ENCODE measurements around the gene DPH3.

DPH3 gene

DNA sequence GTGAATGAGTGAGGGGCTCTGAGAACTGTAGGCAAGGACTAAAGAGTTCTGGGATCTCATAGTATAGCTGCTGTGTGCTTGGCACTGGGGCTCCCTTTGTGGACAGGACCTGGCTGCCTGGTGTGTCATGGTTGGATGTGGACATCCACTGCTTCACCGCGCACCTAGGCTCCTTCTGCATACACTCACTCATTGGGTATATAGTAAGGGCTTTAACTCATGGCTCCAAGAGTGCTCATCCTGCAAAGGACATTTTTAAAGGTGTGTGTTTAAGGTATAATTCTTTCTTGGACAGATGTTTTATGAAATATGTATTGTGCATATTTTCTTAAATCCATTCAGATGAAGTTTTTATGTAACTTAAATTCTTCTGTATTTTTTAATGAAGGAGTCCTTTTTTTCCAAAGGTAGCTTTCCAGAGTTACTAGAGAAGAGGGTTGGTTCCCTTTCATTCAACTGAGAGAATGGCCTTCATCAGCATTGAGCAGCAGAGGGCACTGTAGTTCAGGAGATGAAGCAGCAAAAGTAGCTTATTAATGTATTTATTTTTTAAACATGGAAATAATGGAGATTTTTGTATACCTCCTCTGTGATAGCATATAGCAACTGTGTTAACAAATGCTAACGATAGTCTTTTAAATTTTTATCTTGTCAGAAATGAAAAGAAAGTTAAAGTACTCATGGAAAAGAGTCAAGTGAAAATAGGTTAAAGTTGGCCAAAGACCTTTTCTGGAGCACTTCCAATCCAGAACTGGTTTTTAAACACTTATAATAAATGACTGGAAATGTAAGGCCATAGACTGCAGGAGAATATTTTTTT, 25.5 kb upstream of the DPH3 start:
- TF ChIP-seq, protein P1, sequence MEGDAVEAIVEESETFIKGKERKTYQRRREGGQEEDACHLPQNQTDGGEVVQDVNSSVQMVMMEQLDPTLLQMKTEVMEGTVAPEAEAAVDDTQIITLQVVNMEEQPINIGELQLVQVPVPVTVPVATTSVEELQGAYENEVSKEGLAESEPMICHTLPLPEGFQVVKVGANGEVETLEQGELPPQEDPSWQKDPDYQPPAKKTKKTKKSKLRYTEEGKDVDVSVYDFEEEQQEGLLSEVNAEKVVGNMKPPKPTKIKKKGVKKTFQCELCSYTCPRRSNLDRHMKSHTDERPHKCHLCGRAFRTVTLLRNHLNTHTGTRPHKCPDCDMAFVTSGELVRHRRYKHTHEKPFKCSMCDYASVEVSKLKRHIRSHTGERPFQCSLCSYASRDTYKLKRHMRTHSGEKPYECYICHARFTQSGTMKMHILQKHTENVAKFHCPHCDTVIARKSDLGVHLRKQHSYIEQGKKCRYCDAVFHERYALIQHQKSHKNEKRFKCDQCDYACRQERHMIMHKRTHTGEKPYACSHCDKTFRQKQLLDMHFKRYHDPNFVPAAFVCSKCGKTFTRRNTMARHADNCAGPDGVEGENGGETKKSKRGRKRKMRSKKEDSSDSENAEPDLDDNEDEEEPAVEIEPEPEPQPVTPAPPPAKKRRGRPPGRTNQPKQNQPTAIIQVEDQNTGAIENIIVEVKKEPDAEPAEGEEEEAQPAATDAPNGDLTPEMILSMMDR (IDR thresholded peaks at IDR 0.05; ENCODE audit: borderline replicate concordance, insufficient read depth, low read depth, low read length) = peak; percentile 54; the same call in 1 of the 2 replicates
- no peak overlapping the region for H3K4me3 ChIP-seq (ENCODE audit: low read depth, low read length)

DNA sequence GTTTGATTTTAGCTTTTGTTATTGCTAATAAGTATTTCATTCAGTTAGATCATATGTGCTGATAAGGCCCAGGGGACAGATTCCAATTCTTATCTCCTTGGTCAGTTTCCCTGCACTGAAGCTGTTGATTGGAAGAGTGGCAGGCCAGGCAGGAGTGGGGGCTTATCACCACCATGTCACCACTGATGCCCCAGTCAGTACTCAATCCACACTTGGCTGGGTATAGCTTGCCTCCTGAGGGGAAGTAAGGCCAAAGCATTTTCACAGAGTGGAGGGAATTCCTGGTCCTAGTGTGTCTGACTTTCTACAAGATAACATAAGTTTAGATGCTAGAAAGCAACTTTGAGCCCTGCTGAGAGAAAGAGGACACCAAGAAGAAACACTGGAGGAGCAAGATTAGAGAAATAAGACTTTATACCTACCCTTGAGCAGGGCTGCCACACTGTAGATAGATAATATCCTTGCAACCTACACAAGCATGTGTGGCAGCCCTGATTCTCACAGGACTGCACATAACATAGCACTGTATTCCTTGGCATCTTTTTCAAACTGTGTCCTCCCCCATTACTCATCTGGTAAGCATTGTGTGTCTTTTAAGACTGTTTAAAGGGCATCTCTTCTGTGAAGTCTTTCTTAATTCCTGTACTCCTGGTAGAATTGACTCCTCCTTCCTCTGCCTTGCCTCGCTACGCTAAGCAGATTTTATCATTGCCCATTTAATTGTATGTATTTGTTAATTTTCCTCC, 24.6 kb upstream of the DPH3 start:
- no peak overlapping the region for H3K4me3 ChIP-seq (ENCODE audit: low read depth, low read length)
- TF ChIP-seq, protein P1 (IDR thresholded peaks at IDR 0.05; ENCODE audit: borderline replicate concordance, insufficient read depth, low read depth, low read length) = no peak

DNA sequence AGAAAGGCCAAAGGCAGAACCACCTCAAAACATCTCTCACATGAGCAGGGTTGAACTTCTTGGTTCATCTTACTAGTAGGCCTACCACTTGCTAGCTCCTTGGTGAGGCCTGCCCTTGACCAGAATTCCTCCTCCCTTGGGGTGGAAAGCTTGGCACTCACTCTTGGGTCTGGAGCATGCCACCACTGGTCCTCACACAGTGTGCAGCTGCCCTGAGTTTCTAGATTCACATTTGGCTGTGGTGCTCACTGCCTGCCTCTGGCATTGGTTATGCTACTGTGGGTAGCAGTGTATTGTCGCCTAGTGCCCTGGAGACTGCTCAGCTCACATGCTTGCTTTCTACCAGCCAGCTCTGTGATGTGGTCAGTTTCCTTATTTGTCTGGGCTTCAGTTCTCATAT, 23.9 kb upstream of the DPH3 start:
- H3K4me3 ChIP-seq (ENCODE audit: low read depth, low read length) = no peak overlapping the region
- TF ChIP-seq, protein P1 (IDR thresholded peaks at IDR 0.05; ENCODE audit: borderline replicate concordance, insufficient read depth, low read depth, low read length) = no peak

DNA sequence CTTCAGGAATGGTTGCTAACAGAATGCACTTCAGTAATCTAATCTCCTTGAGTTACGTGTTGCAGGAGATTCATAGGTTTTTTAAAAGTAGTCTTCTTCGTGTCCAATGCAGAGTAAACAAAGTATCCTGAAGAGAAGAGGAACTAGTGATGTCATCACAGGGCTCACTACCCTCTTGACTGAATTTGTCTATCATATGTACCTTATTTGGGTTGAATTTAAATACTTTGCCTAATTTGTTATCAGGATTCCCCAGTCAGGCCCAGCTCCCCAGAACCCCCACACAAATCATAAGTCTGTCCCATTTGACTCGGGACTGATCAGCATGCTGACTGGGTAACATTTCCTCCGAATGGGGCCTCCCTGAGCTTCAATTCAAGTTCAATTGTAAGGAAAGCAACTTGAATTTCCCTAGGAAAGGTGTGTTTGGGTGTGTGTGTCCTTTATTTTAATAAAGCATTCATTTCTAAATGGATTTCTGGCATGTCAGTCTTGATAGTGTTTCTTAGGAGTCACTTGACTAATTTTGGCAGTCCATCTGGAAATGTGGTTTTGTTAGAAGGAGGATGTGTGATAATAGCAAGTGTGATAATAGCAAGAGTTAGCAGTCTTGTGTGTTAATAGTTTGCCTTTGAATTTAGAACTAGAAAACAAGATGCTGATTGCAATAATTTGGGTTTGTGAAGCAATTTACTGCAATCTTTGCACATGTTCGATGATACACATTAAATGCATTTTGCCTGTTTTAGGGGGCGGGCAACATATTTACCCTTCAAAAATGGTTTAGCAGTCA, 22.2 kb upstream of the DPH3 start:
- TF ChIP-seq, protein P1 (IDR thresholded peaks at IDR 0.05; ENCODE audit: borderline replicate concordance, insufficient read depth, low read depth, low read length) = no peak
- H3K4me3 ChIP-seq (ENCODE audit: low read depth, low read length) = no peak overlapping the region

DNA sequence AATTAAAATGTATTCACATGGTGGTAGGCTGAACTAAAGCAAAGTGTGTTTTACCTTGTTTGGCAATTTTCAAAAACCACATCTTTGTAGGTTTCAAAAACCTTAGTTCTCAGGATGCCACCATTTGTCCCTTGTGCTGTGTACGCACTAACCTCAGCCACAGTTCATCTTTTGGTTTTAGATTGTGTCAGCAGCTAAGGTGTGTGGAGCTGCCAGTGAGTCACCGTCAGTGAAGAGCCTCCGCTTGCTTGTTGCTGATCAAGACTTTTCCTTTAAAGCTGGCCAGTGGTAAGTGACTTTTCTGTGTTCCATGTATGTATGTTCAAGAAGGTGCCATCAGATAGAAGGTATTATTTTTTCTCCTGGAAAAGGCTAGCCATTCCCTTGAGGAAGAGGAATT, 21.4 kb upstream of the DPH3 start:
- H3K4me3 ChIP-seq (ENCODE audit: low read depth, low read length) = no peak overlapping the region
- TF ChIP-seq, protein P1 (IDR thresholded peaks at IDR 0.05; ENCODE audit: borderline replicate concordance, insufficient read depth, low read depth, low read length) = no peak

DNA sequence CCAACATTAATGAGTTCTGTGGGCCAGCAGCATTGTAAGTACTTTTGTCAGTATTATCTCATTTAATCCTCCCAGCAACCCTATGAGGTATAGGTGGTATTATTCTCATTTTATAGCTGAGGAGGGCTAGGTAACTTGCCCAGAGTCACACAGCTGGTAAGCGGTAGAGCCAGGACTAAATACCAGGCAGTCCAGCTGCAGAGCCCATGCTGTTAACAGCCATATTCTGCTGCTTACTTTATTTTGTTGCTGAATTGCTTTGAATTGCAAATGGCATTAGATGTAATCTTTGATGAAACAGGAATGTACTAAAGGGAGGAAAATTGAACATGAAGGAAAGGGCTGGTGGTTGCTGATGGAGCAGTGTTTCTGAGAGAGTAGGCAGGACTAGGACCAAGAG, 19.9 kb upstream of the DPH3 start:
- TF ChIP-seq, protein P1 (IDR thresholded peaks at IDR 0.05; ENCODE audit: borderline replicate concordance, insufficient read depth, low read depth, low read length) = no peak
- H3K4me3 ChIP-seq (ENCODE audit: low read depth, low read length) = no peak overlapping the region

Data from GM12875 (cell line).